Transverse colon (tissue), 4 donors: ENCODE measurements around the gene FGFR2. TPM values are rescaled to one million over a fixed set of nuclear protein-coding genes. Genes with fewer than 3 reads are reported as not detected.

Source experiments
- DNase-seq: peaks from one replicate; pipeline ENCODE4 v3.0.0-alpha.2; 2019
- H3K27ac ChIP-seq, 4 donors: fragments of 200-600 bp; sonication (generic); 2 replicates each; pipeline ENCODE4 v1.5.1; 2016 to 2018; ENCODE audit warnings: inconsistent platforms in 4 of 4
- H3K27me3 ChIP-seq: fragments of 200-600 bp; sonication (generic); 2 replicates; pipeline ENCODE4 v1.5.1; 2017; ENCODE audit warnings: inconsistent platforms
- H3K36me3 ChIP-seq, 4 donors: fragments of 200-600 bp; sonication (generic); 2 replicates each; pipeline ENCODE4 v1.5.1; 2017 to 2019; ENCODE audit warnings: inconsistent platforms in 4 of 4
- H3K4me1 ChIP-seq, 4 donors: fragments of 200-600 bp; sonication (generic); 2 replicates each; pipeline ENCODE4 v1.5.1; 2017 to 2020; ENCODE audit warnings: inconsistent platforms in 4 of 4
- H3K4me3 ChIP-seq, 4 donors: fragments of 200-600 bp; sonication (generic); 1 replicate in 1 of 4; 2 replicates in 3 of 4; pipeline versions ENCODE4 v1.5.1 to v1.6.1; 2017 to 2019; ENCODE audit warnings: inconsistent platforms in 4 of 4
- H3K9me3 ChIP-seq, 2 donors: fragments of 200-600 bp; sonication (generic); 2 replicates each; pipeline ENCODE4 v1.5.1; 2017 to 2019; ENCODE audit warnings: inconsistent platforms in 2 of 2
- CTCF ChIP-seq, 5 experiments: fragments of 200-600 bp in 3 of 5; fragments of 450-650 bp in 2 of 5; sonication (generic) in 3 of 5; IDR thresholded peaks; 1 replicate in 2 of 5; 2 replicates in 3 of 5; pipeline ENCODE4 v1.5.1; 2016 to 2017; ENCODE audit warnings: antibody characterized with exemption in 5 of 5, inconsistent platforms in 3 of 5, mild to moderate bottlenecking in 2 of 5, moderate library complexity in 1 of 5
- EP300 ChIP-seq: sonication (generic); formaldehyde crosslinking; IDR thresholded peaks from one replicate; pipeline ENCODE4 v1.6.1; 2017; ENCODE audit warnings: antibody characterized with exemption, low read depth
- POLR2A ChIP-seq: fragments of 450-650 bp; IDR thresholded peaks from one replicate; pipeline ENCODE4 v1.6.1; 2016; ENCODE audit warnings: antibody characterized with exemption, mild to moderate bottlenecking, moderate library complexity
- POLR2AphosphoS5 ChIP-seq, 3 donors: sonication (generic); formaldehyde crosslinking; IDR thresholded peaks; one replicate each; pipeline ENCODE4 v1.6.1; 2016; ENCODE audit warnings: antibody characterized with exemption in 3 of 3
- WGBS, 2 donors: methylation state at CpG; one replicate each; pipeline ENCODE4 v1.1.5; 2018; ENCODE audit warnings: low coverage in 1 of 2; 5-methylcytosine and 5-hydroxymethylcytosine counted together
- in situ Hi-C, 4 donors: fragments of 200-750 bp; cut with MboI; loops; one replicate each; pipeline versions ENCODE4 v1.15.0 to v1.15.1; 2017; ENCODE audit warnings: low sequenced_read_pairs in 3 of 4, low pct_ligation_motif_present in 1 of 4, low pct_unique_long_range_greater_than_20kb in 1 of 4
- intact Hi-C: fragments of 100-400 bp; cut with DNase I; formaldehyde crosslinking; loops from one replicate; pipeline ENCODE4 v1.15.1; 2023; ENCODE audit warnings: low total_unique reads
- total RNA-seq, 4 donors: library from RNA; depleted of rRNA; stranded (reverse); fragments of >200 nt; gene quantifications; one replicate each; pipeline ENCODE4 v1.1.0, GENCODE V29; 2016

FGFR2 gene
- total RNA-seq, 4 donors from 2014 or later, result 30.3 to 114 (median 87.9) TPM

GRCh38 chr10:121481180-121481579 is 117.1 kb downstream of the FGFR2 start:
- H3K9me3 ChIP-seq, result no peaks in the 10 kb centered on the region
- H3K4me3 ChIP-seq, result no peak overlapping the region
- WGBS, 2 donors, result 94% methylated on average over 1 of the region's 1 CpG; no CpG with 5 or more reads in 1 of the 2 donors
- no peaks in the 10 kb centered on the region for H3K27me3 ChIP-seq
- no peak for TF ChIP-seq POLR2AphosphoS5 (IDR thresholded peaks at IDR 0.05)
- TF ChIP-seq EP300, result no peak
- TF ChIP-seq POLR2A, result no peak
- no peak for TF ChIP-seq CTCF (IDR thresholded peaks at IDR 0.05)
- intact Hi-C loops (no loop called here), in situ Hi-C loops (no loop called here)
- H3K27ac ChIP-seq, result no peak overlapping the region
- no peak for DNase-seq
- H3K4me1 ChIP-seq, result no peaks in the 10 kb centered on the region
- H3K36me3 ChIP-seq, result peaks cover 0 to 18% (median 0%) of the 10 kb centered on the region in 4 donors

GRCh38 chr10:121478556-121478955 is 119.7 kb downstream of the FGFR2 start:
- Histone ChIP-seq H3K27ac (no peak overlapping the region), H3K36me3 (peaks cover 0 to 15% (median 0%) of the 10 kb centered on the region in 4 donors), H3K4me3 (no peak overlapping the region), H3K27me3 (no peaks in the 10 kb centered on the region), H3K9me3 (no peaks in the 10 kb centered on the region), H3K4me1 (no peaks in the 10 kb centered on the region)
- no peak for DNase-seq
- in situ Hi-C loops, result no loop called here
- TF ChIP-seq POLR2A (no peak), EP300 (no peak), CTCF (IDR thresholded peaks at IDR 0.05) (no peak)
- WGBS, 2 donors, result 92 to 93% methylated on average over 4 to 7 of the region's 7 CpGs
- intact Hi-C loops, result no loop called here

GRCh38 chr10:121469797-121470606 is 128.2 kb downstream of the FGFR2 start:
- Histone ChIP-seq H3K27ac (peak overlapping the region; percentile 53 to 87 (median 73)), H3K4me3 (peak overlapping the region in 3 of 4 donors; percentile 7 to 27 (median 26)), H3K36me3 (no peaks in the 10 kb centered on the region), H3K9me3 (no peaks in the 10 kb centered on the region), H3K27me3 (no peaks in the 10 kb centered on the region), H3K4me1 (peaks cover 0 to 6% (median 0%) of the 10 kb centered on the region in 4 donors)
- in situ Hi-C loops (no loop called here), intact Hi-C loops (no loop called here)
- WGBS, 2 donors, result 44 to 47% methylated on average over 14 to 19 of the region's 19 CpGs
- TF ChIP-seq CTCF (IDR thresholded peaks at IDR 0.05) (no peak), POLR2AphosphoS5 (IDR thresholded peaks at IDR 0.05) (no peak), POLR2A (peak; percentile 27), EP300 (no peak)
- peak; percentile 18 for DNase-seq

- no peaks in the 10 kb centered on the region for H3K36me3 ChIP-seq
- TF ChIP-seq CTCF (IDR thresholded peaks at IDR 0.05), result no peak
- no peak for TF ChIP-seq POLR2A
- no peak for TF ChIP-seq POLR2AphosphoS5 (IDR thresholded peaks at IDR 0.05)
- no peak for TF ChIP-seq EP300
- no peak for DNase-seq
- no peak overlapping the region for H3K4me3 ChIP-seq
- intact Hi-C loops, result no loop called here
- peaks cover 0 to 6% (median 0%) of the 10 kb centered on the region in 4 donors for H3K4me1 ChIP-seq
- in situ Hi-C loops, result no loop called here
- no peaks in the 10 kb centered on the region for H3K27me3 ChIP-seq
- no peaks in the 10 kb centered on the region for H3K9me3 ChIP-seq
- WGBS, 2 donors, result 60 to 85% methylated on average over 3 to 8 of the region's 8 CpGs
- no peak overlapping the region for H3K27ac ChIP-seq
Measured at GRCh38 chr10:121468726-121469125, 129.5 kb downstream of the FGFR2 start.
